ENCODE measurements around the gene ABCD2. TPM values are rescaled to one million over a fixed set of nuclear protein-coding genes. Genes with fewer than 3 reads are reported as not detected.

ABCD2 gene
- total RNA-seq, 2 experiments from 2014 or later = 23.5 TPM

DNA sequence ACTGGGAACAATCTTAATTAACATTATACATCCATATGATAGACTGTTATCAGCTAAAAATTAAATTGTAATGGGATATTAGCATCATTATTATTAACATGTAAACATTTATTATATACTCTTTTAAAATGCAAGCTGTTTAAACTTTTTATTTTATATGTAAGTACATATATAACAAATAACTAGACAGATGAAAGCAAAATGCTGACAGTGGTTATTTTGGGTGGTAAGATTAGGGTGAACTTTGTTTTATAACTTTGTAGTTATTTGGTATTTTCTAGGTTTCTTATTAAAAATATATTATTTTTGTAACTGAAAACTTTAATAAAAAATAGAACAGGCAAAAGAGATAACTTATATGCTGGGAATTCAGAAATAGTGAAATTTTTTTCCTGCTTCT lies 114.0 kb downstream of the ABCD2 start:
- POLR2A ChIA-PET = no interaction called here
- no peak for DNase-seq
- Mint-ChIP-seq H3K27ac (no peak overlapping the region), H3K27me3 (no peaks in the 10 kb centered on the region), H3K36me3 (ENCODE audit: low read depth) (no peaks in the 10 kb centered on the region), H3K4me3 (no peak overlapping the region), H3K4me1 (no peaks in the 10 kb centered on the region), H3K9me3 (no peaks in the 10 kb centered on the region)
- CTCF ChIA-PET = no interaction called here

DNA sequence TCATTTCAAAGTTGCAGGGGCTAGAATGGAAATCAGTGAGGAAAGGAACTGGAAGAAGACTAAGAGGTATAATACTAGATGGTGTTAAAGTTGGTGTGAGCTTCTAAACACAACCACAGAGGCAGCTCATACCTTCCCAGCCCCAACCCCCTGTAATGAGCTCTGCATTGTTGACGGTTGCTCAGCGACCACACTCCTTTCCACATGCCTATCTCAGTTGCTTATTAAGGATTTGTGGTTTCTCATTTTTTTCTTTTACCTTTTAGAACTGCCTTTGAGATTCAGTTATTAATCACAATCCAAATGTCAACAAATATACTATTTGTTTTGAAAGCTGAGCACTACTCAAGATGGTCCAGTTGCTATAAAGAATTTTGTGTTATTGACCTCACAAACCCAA lies 114.6 kb downstream of the ABCD2 start:
- Mint-ChIP-seq H3K36me3 (ENCODE audit: low read depth) (no peaks in the 10 kb centered on the region), H3K27me3 (no peaks in the 10 kb centered on the region), H3K27ac (no peak overlapping the region), H3K9me3 (no peaks in the 10 kb centered on the region), H3K4me1 (no peaks in the 10 kb centered on the region), H3K4me3 (no peak overlapping the region)
- CTCF ChIA-PET = no interaction called here
- no peak for DNase-seq
- POLR2A ChIA-PET = no interaction called here

- Mint-ChIP-seq H3K27ac (no peak overlapping the region), H3K27me3 (no peaks in the 10 kb centered on the region), H3K9me3 (no peaks in the 10 kb centered on the region), H3K4me3 (no peak overlapping the region), H3K36me3 (ENCODE audit: low read depth) (no peaks in the 10 kb centered on the region), H3K4me1 (no peaks in the 10 kb centered on the region)
- ChIA-PET POLR2A (no interaction called here), CTCF (no interaction called here)
- DNase-seq = no peak
Measured at GRCh38 chr12:39503439-39503838, 116.2 kb downstream of the ABCD2 start.

DNA sequence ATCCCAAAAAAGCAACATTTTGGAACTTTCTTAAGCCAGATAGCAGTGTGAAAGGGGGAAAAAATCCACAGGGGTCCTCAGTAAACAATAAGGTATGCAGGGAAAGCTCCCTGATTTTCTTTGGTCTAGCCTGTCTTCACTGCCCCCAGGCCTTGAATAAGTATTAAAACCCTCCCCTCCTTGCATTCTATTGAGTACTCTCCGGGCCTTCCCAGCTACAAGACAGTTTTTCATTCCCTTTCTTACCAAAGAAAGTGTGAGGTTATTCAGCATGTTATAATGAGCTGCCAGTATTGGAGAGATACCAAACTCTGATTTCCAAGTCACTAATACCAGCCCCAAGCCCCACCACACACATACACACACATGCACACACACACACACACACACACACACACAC lies 116.9 kb downstream of the ABCD2 start:
- DNase-seq = no peak
- no peaks in the 10 kb centered on the region for H3K9me3 Mint-ChIP-seq
- CTCF ChIA-PET = no interaction called here
- POLR2A ChIA-PET = interaction anchor here (0.7 kb wide), 1 partner anchor 22 kb away, joined by 5 read pairs; no protein-coding TSS in a partner anchor
- no peak overlapping the region for H3K4me3 Mint-ChIP-seq
- no peaks in the 10 kb centered on the region for H3K27me3 Mint-ChIP-seq
- H3K36me3 Mint-ChIP-seq (ENCODE audit: low read depth) = no peaks in the 10 kb centered on the region
- no peak overlapping the region for H3K27ac Mint-ChIP-seq
- no peaks in the 10 kb centered on the region for H3K4me1 Mint-ChIP-seq

Other genes with a start within 250 kb of the ABCD2 start
- 10 to 100 TPM; 13.0 to 13.1 TPM for gene KIF21A, start 176.7 kb downstream of the ABCD2 start, total RNA-seq

Measured in activated CD4-positive, alpha-beta T cell treated with anti-CD3 and anti-CD28 coated beads, Interleukin-2, amount 10 ng/mL, durations not matched to agents 7 days and 5 days (primary cell).